Gastroesophageal sphincter (tissue), 4 donors: Measurements from ENCODE around the gene RSU1. TPM values are rescaled to one million over a fixed set of nuclear protein-coding genes. Genes with fewer than 3 reads are reported as not detected.

Experiments
- ATAC-seq: fragments of 150-250 bp; one replicate; pipeline ENCODE4 v1.9.1; 2016; ENCODE audit warnings: mild to moderate bottlenecking, moderate library complexity
- H3K27ac ChIP-seq, 4 donors: fragments of 200-600 bp; sonication (generic) in 3 of 4; 1 replicate in 3 of 4; 2 replicates in 1 of 4; pipeline ENCODE4 v1.5.1; 2016 to 2019
- H3K27me3 ChIP-seq: fragments of 200-600 bp; sonication (generic); one replicate; pipeline ENCODE4 v1.5.1; 2019
- H3K36me3 ChIP-seq, 2 donors: fragments of 200-600 bp; sonication (generic); one replicate each; pipeline ENCODE4 v1.5.1; 2019; ENCODE audit warnings: control low read depth in 1 of 2
- H3K4me1 ChIP-seq, 3 donors: fragments of 200-600 bp; sonication (generic); 1 replicate in 2 of 3; 2 replicates in 1 of 3; pipeline ENCODE4 v1.5.1; 2016 to 2019; ENCODE audit warnings: control low read depth in 2 of 3
- H3K4me3 ChIP-seq, 2 donors: fragments of 200-600 bp; sonication (generic); one replicate each; pipeline ENCODE4 v1.5.1; 2019; ENCODE audit warnings: mild to moderate bottlenecking in 1 of 2, moderate library complexity in 1 of 2
- H3K9me3 ChIP-seq, 3 donors: fragments of 200-600 bp; sonication (generic); one replicate each; pipeline ENCODE4 v1.5.1; 2017 to 2019; ENCODE audit warnings: control low read depth in 2 of 3
- CTCF ChIP-seq, 4 experiments: fragments of 200-600 bp in 2 of 4; fragments of 450-650 bp in 2 of 4; sonication (generic) in 1 of 4; IDR thresholded peaks; one replicate each; pipeline ENCODE4 v1.5.1; 2017 to 2019; ENCODE audit warnings: antibody characterized with exemption in 4 of 4, mild to moderate bottlenecking in 2 of 4, moderate library complexity in 2 of 4
- EP300 ChIP-seq: sonication (generic); formaldehyde crosslinking; IDR thresholded peaks from one replicate; pipeline ENCODE4 v1.6.1; 2017; ENCODE audit warnings: antibody characterized with exemption, mild to moderate bottlenecking
- POLR2A ChIP-seq, 2 donors: fragments of 450-650 bp; IDR thresholded peaks; one replicate each; pipeline ENCODE4 v1.6.1; 2017; ENCODE audit warnings: antibody characterized with exemption in 2 of 2, mild to moderate bottlenecking in 2 of 2, moderate library complexity in 1 of 2
- POLR2AphosphoS5 ChIP-seq: sonication (generic); formaldehyde crosslinking; IDR thresholded peaks from one replicate; pipeline ENCODE4 v1.6.1; 2017; ENCODE audit warnings: antibody characterized with exemption
- WGBS, 2 donors: methylation state at CpG; one replicate each; pipeline ENCODE4 v1.1.5; 2018; ENCODE audit warnings: low coverage in 1 of 2; 5-methylcytosine and 5-hydroxymethylcytosine counted together
- small RNA-seq, 4 donors: library from RNA; depleted of rRNA; stranded (forward); fragments of <200 nt; gene quantifications; one replicate each; pipeline ENCODE3, GENCODE V24; 2016
- total RNA-seq, 4 donors: library from RNA; depleted of rRNA; stranded (reverse); fragments of >200 nt; gene quantifications; one replicate each; pipeline ENCODE4 v1.1.0, GENCODE V29; 2016

The RSU1 gene
- total RNA-seq, 4 donors from 2014 or later = 87.0 to 149 (median 117) TPM

GRCh38 chr10:16545116-16545736 is 272.0 kb downstream of the RSU1 start:
- Histone ChIP-seq H3K27me3 (peaks cover 27% of the 10 kb centered on the region), H3K36me3 (no peaks in the 10 kb centered on the region), H3K4me3 (no peak overlapping the region), H3K9me3 (no peaks in the 10 kb centered on the region), H3K4me1 (no peaks in the 10 kb centered on the region), H3K27ac (no peak overlapping the region)
- no peak for ATAC-seq
- WGBS, 2 donors = 34 to 50% methylated on average over 4 to 6 of the region's 7 CpGs
- TF ChIP-seq CTCF (IDR thresholded peaks at IDR 0.05) (peak in 2 of 4 experiments; percentile 16 to 49), POLR2A (IDR thresholded peaks at IDR 0.05) (no peak), EP300 (no peak), POLR2AphosphoS5 (no peak)

DNA sequence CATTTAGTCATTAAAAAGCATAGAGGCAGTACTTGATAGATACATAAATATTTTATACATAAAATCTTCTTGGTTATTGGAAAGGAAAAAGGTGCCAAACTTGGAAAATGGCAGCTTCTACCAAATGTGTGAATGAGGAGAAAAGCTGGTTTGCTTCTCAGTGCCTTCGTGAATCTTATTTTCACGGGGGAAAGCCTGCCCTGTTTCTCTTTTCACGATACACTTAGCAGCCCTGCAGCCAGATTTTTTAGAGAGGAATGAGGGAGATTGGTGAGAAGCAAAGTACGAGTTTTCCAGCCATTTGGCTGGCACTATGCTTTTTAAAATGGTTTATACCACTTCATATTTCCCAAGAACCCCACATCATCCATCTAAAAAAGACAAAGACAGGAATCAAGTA is 272.6 kb downstream of the RSU1 start:
- ATAC-seq = no peak
- Histone ChIP-seq H3K9me3 (no peaks in the 10 kb centered on the region), H3K4me1 (no peaks in the 10 kb centered on the region), H3K4me3 (no peak overlapping the region), H3K27me3 (peaks cover 31% of the 10 kb centered on the region), H3K27ac (no peak overlapping the region), H3K36me3 (no peaks in the 10 kb centered on the region)
- WGBS, 2 donors = 73 to 75% methylated on average over 4 of the region's 4 CpGs
- TF ChIP-seq CTCF (IDR thresholded peaks at IDR 0.05) = no peak
- no peak for TF ChIP-seq EP300
- TF ChIP-seq POLR2AphosphoS5 = no peak
- no peak for TF ChIP-seq POLR2A (IDR thresholded peaks at IDR 0.05)

DNA sequence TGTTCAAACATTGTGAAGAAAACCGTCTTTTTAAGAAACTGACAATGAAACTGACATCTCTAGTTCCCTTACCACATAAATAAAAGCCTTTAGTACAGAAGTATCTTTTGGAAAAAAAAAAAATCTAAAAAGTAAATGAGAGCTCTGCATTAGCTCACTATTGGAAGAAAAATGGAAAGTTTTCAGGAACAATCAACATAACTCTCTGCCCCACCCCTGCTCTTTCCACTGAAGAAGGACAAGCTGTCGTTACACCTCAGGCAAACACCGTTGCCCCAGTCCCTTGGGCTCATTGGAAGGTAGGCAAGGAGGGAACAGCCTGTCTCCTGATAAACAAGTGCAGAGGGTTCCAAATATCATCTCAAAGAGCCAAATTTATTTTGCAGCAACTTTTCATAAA is 273.1 kb downstream of the RSU1 start:
- no peaks in the 10 kb centered on the region for H3K36me3 ChIP-seq
- no peaks in the 10 kb centered on the region for H3K9me3 ChIP-seq
- H3K27ac ChIP-seq = no peak overlapping the region
- 61 to 72% methylated on average over 2 to 3 of the region's 3 CpGs for WGBS, 2 donors
- ATAC-seq = no peak
- H3K27me3 ChIP-seq = peaks cover 36% of the 10 kb centered on the region
- H3K4me1 ChIP-seq = no peaks in the 10 kb centered on the region
- H3K4me3 ChIP-seq = no peak overlapping the region
- TF ChIP-seq EP300 (no peak), POLR2AphosphoS5 (no peak), CTCF (IDR thresholded peaks at IDR 0.05) (no peak), POLR2A (IDR thresholded peaks at IDR 0.05) (no peak)

Small RNA genes within 50 kb of the gene (small RNA-seq; reads per million reads assigned to genes)
- gene RF02271 = 0 reads per million in 4 donors
